ENCODE results near the gene PATJ. TPM values are rescaled to one million over a fixed set of nuclear protein-coding genes. Genes with fewer than 3 reads are reported as not detected.

The PATJ gene
- total RNA-seq, 1 experiment from 2014 or later = 57.9 TPM

DNA sequence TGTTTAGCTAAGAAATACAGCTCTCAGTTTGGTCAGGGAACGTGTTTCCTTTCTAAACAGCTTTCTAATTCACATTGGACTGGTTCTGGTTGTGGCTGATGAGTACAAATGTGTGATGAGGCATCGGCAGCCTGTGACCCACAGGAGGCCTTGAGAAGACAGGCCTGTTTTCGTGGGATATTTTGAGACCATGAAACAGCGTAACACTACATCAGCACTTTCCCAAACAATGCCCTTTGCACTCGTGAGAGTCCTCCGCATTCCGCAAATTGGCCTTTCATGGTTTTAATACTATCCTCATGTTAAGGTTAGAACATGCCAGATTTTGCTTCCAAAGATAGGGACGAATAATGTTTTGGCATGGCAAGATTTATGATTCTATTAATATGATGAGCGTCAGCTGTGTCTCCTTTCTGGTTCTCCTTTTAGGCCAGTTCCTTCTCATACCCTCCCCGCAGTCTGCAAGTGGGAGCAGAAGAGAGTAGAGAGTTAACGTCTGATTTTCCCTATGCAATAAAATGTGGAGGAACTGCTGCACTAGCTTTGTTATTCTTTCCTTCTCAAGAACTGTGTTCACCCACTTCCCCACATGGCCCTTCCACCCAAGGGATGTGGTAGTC lies 368.0 kb downstream of the PATJ start:
- H3K4me3 Mint-ChIP-seq = no peak overlapping the region
- TF ChIP-seq ESRRA (CRISPR knock-in tag; IDR thresholded peaks at IDR 0.05; ENCODE audit: borderline replicate concordance) = no peak
- no peak for TF ChIP-seq FOXP1 (CRISPR knock-in tag; IDR thresholded peaks at IDR 0.05; ENCODE audit: borderline replicate concordance)
- TF ChIP-seq USF1 (CRISPR knock-in tag; IDR thresholded peaks at IDR 0.05) = no peak
- TF ChIP-seq, protein P1, sequence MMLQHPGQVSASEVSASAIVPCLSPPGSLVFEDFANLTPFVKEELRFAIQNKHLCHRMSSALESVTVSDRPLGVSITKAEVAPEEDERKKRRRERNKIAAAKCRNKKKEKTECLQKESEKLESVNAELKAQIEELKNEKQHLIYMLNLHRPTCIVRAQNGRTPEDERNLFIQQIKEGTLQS (CRISPR knock-in tag; conservative IDR thresholded peaks at IDR 0.05) = no peak
- no peak for TF ChIP-seq MLX (CRISPR knock-in tag; IDR thresholded peaks at IDR 0.05)
- peak overlapping the region; percentile 55 for H3K27ac Mint-ChIP-seq
- CTCF ChIA-PET = interaction anchor here (1.0 to 1.4 kb wide), 3 partner anchors 7 to 28 kb away, joined by 3 to 4 read pairs (median 3); no protein-coding TSS in a partner anchor
- POLR2A ChIA-PET = no interaction called here
- no peaks in the 10 kb centered on the region for H3K27me3 Mint-ChIP-seq (ENCODE audit: low read depth)
- ATAC-seq (no peak), DNase-seq (ENCODE audit: low spot score) (no peak)
- peaks cover 3% of the 10 kb centered on the region; the same call in 1 of the 2 replicates for H3K36me3 Mint-ChIP-seq
- H3K4me1 Mint-ChIP-seq = peaks cover 9% of the 10 kb centered on the region; the same call in 1 of the 2 replicates
- H3K9me3 Mint-ChIP-seq = no peaks in the 10 kb centered on the region

DNA sequence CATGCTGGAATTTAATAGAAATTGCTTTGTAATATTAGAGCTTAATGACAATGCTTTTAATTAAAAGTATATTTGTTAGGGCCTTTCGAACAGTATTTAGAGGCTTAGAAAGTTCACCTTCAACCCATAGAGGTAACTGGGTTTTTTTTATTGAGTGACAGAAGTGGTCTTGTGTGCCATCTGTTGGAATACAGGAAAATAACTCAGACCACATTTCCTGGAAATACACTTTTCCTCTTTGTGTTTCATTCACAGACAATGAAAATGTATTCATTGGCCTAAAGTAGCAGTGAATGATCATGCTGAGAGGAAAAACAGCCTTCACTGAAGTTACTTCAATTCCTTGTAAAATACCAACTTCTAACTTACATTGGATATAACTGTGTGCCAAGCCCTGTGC lies 368.8 kb downstream of the PATJ start:
- ChIA-PET POLR2A (no interaction called here), CTCF (interaction anchor here (1.0 to 1.4 kb wide), 2 partner anchors 8 to 28 kb away, joined by 3 read pairs; no protein-coding TSS in a partner anchor)
- peaks cover 3% of the 10 kb centered on the region; the same call in 1 of the 2 replicates for H3K36me3 Mint-ChIP-seq
- no peak overlapping the region for H3K4me3 Mint-ChIP-seq
- ATAC-seq (no peak), DNase-seq (ENCODE audit: low spot score) (no peak)
- H3K9me3 Mint-ChIP-seq = no peaks in the 10 kb centered on the region
- H3K27ac Mint-ChIP-seq = no peak overlapping the region
- H3K4me1 Mint-ChIP-seq = peaks cover 9% of the 10 kb centered on the region; the same call in 1 of the 2 replicates
- TF ChIP-seq CBFB (CRISPR knock-in tag; IDR thresholded peaks at IDR 0.05; ENCODE audit: low read depth) = no peak
- TF ChIP-seq, protein P2, sequence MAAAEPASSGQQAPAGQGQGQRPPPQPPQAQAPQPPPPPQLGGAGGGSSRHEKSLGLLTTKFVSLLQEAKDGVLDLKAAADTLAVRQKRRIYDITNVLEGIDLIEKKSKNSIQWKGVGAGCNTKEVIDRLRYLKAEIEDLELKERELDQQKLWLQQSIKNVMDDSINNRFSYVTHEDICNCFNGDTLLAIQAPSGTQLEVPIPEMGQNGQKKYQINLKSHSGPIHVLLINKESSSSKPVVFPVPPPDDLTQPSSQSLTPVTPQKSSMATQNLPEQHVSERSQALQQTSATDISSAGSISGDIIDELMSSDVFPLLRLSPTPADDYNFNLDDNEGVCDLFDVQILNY (CRISPR knock-in tag; IDR thresholded peaks at IDR 0.05) = no peak
- TF ChIP-seq GABPB1 (CRISPR knock-in tag; IDR thresholded peaks at IDR 0.05) = no peak
- TF ChIP-seq GRHL2 (CRISPR knock-in tag; IDR thresholded peaks at IDR 0.05; ENCODE audit: insufficient replicate concordance, severe bottlenecking) = no peak
- H3K27me3 Mint-ChIP-seq (ENCODE audit: low read depth) = no peaks in the 10 kb centered on the region

DNA sequence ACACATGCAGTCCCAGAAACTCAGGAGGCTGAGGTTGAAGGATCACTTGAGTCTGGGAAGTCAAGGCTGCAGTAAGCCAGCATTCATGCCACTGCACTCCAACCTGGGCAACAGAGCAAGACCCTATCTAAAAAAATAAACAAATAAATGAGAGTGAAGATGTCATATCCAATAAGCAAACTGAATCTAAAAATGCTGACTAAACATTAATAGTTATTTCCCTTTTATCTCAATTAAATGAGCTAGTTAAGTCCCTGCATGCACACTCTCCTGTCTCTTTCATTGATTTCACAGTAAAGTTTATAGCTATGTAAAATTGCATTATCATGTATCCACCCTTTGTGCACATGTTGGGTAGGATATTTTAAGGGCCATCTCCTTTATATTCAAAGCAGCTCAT lies 371.2 kb downstream of the PATJ start:
- H3K27ac Mint-ChIP-seq = no peak overlapping the region
- no peak for DNase-seq (ENCODE audit: low spot score)
- no peaks in the 10 kb centered on the region for H3K27me3 Mint-ChIP-seq (ENCODE audit: low read depth)
- TF ChIP-seq MLX (CRISPR knock-in tag; IDR thresholded peaks at IDR 0.05) = no peak
- TF ChIP-seq RORB (CRISPR knock-in tag; IDR thresholded peaks at IDR 0.05) = no peak
- no peak for TF ChIP-seq GRHL2 (CRISPR knock-in tag; IDR thresholded peaks at IDR 0.05; ENCODE audit: insufficient replicate concordance, severe bottlenecking)
- H3K36me3 Mint-ChIP-seq = peaks cover 9% of the 10 kb centered on the region
- no peaks in the 10 kb centered on the region for H3K9me3 Mint-ChIP-seq
- ChIA-PET CTCF (interaction anchor here (1.3 kb wide), 1 partner anchor 31 kb away, joined by 4 read pairs; no protein-coding TSS in a partner anchor), POLR2A (no interaction called here)
- H3K4me3 Mint-ChIP-seq = no peak overlapping the region
- no peak for ATAC-seq
- peaks cover 9% of the 10 kb centered on the region; the same call in 1 of the 2 replicates for H3K4me1 Mint-ChIP-seq

GRCh38 chr1:62117018-62117750 lies 374.9 kb downstream of the PATJ start:
- ChIA-PET POLR2A (no interaction called here), CTCF (interaction anchor here (0.8 kb wide), 1 partner anchor 14 kb away, joined by 3 read pairs; no protein-coding TSS in a partner anchor)
- Mint-ChIP-seq H3K36me3 (peaks cover 9% of the 10 kb centered on the region), H3K4me1 (no peaks in the 10 kb centered on the region), H3K27ac (no peak overlapping the region), H3K27me3 (ENCODE audit: low read depth) (no peaks in the 10 kb centered on the region), H3K9me3 (no peaks in the 10 kb centered on the region), H3K4me3 (no peak overlapping the region)
- ATAC-seq (no peak), DNase-seq (ENCODE audit: low spot score) (no peak)
- TF ChIP-seq MLX (CRISPR knock-in tag; IDR thresholded peaks at IDR 0.05) (no peak), ATF6 (CRISPR knock-in tag; IDR thresholded peaks at IDR 0.05) (no peak), ZNF416 (CRISPR knock-in tag; IDR thresholded peaks at IDR 0.05) (no peak), GABPB1 (CRISPR knock-in tag; IDR thresholded peaks at IDR 0.05) (no peak), KAT7 (CRISPR knock-in tag; IDR thresholded peaks at IDR 0.05; ENCODE audit: borderline replicate concordance) (no peak)
- TF ChIP-seq, protein P3, sequence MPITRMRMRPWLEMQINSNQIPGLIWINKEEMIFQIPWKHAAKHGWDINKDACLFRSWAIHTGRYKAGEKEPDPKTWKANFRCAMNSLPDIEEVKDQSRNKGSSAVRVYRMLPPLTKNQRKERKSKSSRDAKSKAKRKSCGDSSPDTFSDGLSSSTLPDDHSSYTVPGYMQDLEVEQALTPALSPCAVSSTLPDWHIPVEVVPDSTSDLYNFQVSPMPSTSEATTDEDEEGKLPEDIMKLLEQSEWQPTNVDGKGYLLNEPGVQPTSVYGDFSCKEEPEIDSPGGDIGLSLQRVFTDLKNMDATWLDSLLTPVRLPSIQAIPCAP (CRISPR knock-in tag; IDR thresholded peaks at IDR 0.05) = no peak
- TF ChIP-seq, protein P1 (CRISPR knock-in tag; conservative IDR thresholded peaks at IDR 0.05) = no peak

All from WTC11 (cell line).